Measurements from ENCODE around the gene CDKAL1. TPM values are rescaled to one million over a fixed set of nuclear protein-coding genes. Genes with fewer than 3 reads are reported as not detected.
A peak's percentile ranks its signal among the peaks of the same experiment; 100 is the strongest.

The CDKAL1 gene
- total and polyA plus RNA-seq, 2 of the 13 experiments (the other 11 are each of a cell fraction or from before 2014, with no cell fraction given), result 9.5 to 27.7 TPM

DNA sequence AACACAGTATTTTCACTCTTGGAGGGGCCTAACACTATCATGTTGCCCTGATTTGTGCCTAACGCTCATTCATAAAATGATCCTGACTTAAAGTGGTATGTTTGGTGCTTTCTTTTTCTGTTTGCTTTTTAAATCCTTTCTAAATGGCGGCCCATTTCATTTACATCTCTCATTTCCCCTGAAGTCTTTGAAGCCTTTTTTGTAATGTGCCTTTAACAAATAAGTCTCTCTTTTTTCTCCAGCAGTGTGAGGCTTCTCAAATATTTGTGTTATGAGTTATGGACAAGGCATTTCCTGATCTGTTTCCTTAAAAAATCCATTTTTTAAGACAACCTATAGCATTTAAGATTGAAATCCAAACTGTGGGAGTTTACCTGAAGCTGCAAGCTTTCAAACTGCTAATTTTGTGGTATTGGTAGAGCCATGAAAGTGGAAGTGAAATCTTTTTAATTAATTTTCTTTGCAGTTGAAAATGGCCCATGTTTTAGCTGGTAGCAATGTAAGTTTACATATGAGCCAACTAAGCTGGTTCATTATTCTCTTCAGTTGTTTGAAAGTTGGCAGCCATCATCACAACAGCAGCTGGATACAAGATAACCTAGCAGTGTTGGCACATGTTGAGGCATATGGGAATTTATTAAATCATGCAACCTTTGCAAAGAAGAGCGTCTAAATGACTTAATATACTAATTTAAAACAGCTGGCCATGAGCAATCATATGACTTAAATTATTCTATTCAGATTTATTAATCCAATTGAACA is 469.7 kb downstream of the CDKAL1 start (continued):
- TF ChIP-seq HMGA1 (CRISPR knock-in tag; conservative IDR thresholded peaks at IDR 0.05), result no peak
- no peak for TF ChIP-seq ZNF557 (CRISPR knock-in tag; IDR thresholded peaks at IDR 0.05)
- TF ChIP-seq, protein P1, sequence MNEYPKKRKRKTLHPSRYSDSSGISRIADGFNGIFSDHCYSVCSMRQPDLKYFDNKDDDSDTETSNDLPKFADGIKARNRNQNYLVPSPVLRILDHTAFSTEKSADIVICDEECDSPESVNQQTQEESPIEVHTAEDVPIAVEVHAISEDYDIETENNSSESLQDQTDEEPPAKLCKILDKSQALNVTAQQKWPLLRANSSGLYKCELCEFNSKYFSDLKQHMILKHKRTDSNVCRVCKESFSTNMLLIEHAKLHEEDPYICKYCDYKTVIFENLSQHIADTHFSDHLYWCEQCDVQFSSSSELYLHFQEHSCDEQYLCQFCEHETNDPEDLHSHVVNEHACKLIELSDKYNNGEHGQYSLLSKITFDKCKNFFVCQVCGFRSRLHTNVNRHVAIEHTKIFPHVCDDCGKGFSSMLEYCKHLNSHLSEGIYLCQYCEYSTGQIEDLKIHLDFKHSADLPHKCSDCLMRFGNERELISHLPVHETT (CRISPR knock-in tag; conservative IDR thresholded peaks at IDR 0.05), result 0 out of 2 replicates have a peak, but pooled peaks have one; percentile 21
- no peak for TF ChIP-seq SIN3A (IDR thresholded peaks at IDR 0.05; ENCODE audit: borderline replicate concordance, low read depth, low read length)
- TF ChIP-seq ARNT2 (CRISPR knock-in tag; IDR thresholded peaks at IDR 0.05; ENCODE audit: low read depth), result no peak
- no peak; the same call in 1 of the 2 replicates for TF ChIP-seq ZNF331 (CRISPR knock-in tag; IDR thresholded peaks at IDR 0.05)
- TF ChIP-seq TEAD2 (CRISPR knock-in tag; IDR thresholded peaks at IDR 0.05), result no peak
- peak; percentile 54; the same call in 1 of the 2 replicates for TF ChIP-seq HOXD1 (CRISPR knock-in tag; IDR thresholded peaks at IDR 0.05)
- TF ChIP-seq ZNF761 (CRISPR knock-in tag; conservative IDR thresholded peaks at IDR 0.05), result no peak
- no peak for TF ChIP-seq ZNF350 (CRISPR knock-in tag; IDR thresholded peaks at IDR 0.05; ENCODE audit: borderline replicate concordance, low read depth)
- no peak for TF ChIP-seq DNMT1 (CRISPR knock-in tag; IDR thresholded peaks at IDR 0.05)
- TF ChIP-seq ZBTB4 (CRISPR knock-in tag; IDR thresholded peaks at IDR 0.05; ENCODE audit: borderline replicate concordance), result no peak
- no peak for TF ChIP-seq ZFP41 (CRISPR knock-in tag; IDR thresholded peaks at IDR 0.05; ENCODE audit: borderline replicate concordance)
- TF ChIP-seq KDM3A (CRISPR knock-in tag; IDR thresholded peaks at IDR 0.05; ENCODE audit: low read depth), result no peak
- TF ChIP-seq SMARCC2 (IDR thresholded peaks at IDR 0.05), result peak; percentile 75; the same call in 1 of the 2 replicates
- 0 out of 2 replicates have a peak, but pooled peaks have one; percentile 59 for TF ChIP-seq ZNF558 (CRISPR knock-in tag; IDR thresholded peaks at IDR 0.05; ENCODE audit: borderline replicate concordance)
- TF ChIP-seq, protein P2, sequence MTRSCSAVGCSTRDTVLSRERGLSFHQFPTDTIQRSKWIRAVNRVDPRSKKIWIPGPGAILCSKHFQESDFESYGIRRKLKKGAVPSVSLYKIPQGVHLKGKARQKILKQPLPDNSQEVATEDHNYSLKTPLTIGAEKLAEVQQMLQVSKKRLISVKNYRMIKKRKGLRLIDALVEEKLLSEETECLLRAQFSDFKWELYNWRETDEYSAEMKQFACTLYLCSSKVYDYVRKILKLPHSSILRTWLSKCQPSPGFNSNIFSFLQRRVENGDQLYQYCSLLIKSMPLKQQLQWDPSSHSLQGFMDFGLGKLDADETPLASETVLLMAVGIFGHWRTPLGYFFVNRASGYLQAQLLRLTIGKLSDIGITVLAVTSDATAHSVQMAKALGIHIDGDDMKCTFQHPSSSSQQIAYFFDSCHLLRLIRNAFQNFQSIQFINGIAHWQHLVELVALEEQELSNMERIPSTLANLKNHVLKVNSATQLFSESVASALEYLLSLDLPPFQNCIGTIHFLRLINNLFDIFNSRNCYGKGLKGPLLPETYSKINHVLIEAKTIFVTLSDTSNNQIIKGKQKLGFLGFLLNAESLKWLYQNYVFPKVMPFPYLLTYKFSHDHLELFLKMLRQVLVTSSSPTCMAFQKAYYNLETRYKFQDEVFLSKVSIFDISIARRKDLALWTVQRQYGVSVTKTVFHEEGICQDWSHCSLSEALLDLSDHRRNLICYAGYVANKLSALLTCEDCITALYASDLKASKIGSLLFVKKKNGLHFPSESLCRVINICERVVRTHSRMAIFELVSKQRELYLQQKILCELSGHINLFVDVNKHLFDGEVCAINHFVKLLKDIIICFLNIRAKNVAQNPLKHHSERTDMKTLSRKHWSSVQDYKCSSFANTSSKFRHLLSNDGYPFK (CRISPR knock-in tag; IDR thresholded peaks at IDR 0.05; ENCODE audit: borderline replicate concordance), result no peak
- TF ChIP-seq CBX1 (IDR thresholded peaks at IDR 0.05; ENCODE audit: low read depth), result no peak
- no peak for TF ChIP-seq SRY (CRISPR knock-in tag; IDR thresholded peaks at IDR 0.05)
- TF ChIP-seq MED8 (CRISPR knock-in tag; IDR thresholded peaks at IDR 0.05; ENCODE audit: insufficient replicate concordance), result peak; percentile 85
